WTC11 (cell line): ENCODE data around the gene TMEM115. TPM values are rescaled to one million over a fixed set of nuclear protein-coding genes. Genes with fewer than 3 reads are reported as not detected.

Experiments used
- ATAC-seq: fragments of 200-7000 bp; cut with Tn5 transposase; 2 replicates; pipeline ENCODE4 v1.10.0; 2021; ENCODE audit warnings: mild to moderate bottlenecking, moderate library complexity
- CTCF ChIA-PET: fragments of 300-600 bp; sonication (Branson Sonifier 250); formaldehyde crosslinking; loops from one replicate; lab custom pipeline; 2021; ENCODE audit warnings: antibody characterized with exemption; lab: Charles Lee
- POLR2A ChIA-PET: fragments of 350-600 bp; sonication (Branson Sonifier 250); formaldehyde crosslinking; loops from one replicate; lab custom pipeline; 2021; ENCODE audit warnings: antibody characterized with exemption; lab: Charles Lee
- DNase-seq: peaks from one replicate; pipeline ENCODE4 v3.0.0; 2021; ENCODE audit warnings: low spot score
- H3K27ac Mint-ChIP-seq: 2 replicates; pipeline ENCODE4 v1.8.0; 2021; ENCODE audit warnings: mixed read lengths
- H3K27me3 Mint-ChIP-seq: 2 replicates; pipeline ENCODE4 v1.8.0; 2021; ENCODE audit warnings: low read depth, mild to moderate bottlenecking, moderate library complexity, mixed read lengths
- H3K36me3 Mint-ChIP-seq: 2 replicates; pipeline ENCODE4 v1.8.0; 2021; ENCODE audit warnings: mixed read lengths
- H3K4me1 Mint-ChIP-seq: 2 replicates; pipeline ENCODE4 v1.8.0; 2022; ENCODE audit warnings: mixed read lengths
- H3K4me3 Mint-ChIP-seq: 2 replicates; pipeline ENCODE4 v1.8.0; 2021; ENCODE audit warnings: mild to moderate bottlenecking, moderate library complexity, mixed read lengths
- H3K9me3 Mint-ChIP-seq: 2 replicates; pipeline ENCODE4 v1.8.0; 2021; ENCODE audit warnings: mixed read lengths
- ARID4B ChIP-seq: sonication (generic); formaldehyde crosslinking; IDR thresholded peaks from 2 replicates; pipeline ENCODE4 v1.8.0; 2023; ENCODE audit warnings: missing genetic modification reagents, mild to moderate bottlenecking, borderline replicate concordance
- CREB1 ChIP-seq: sonication (generic); formaldehyde crosslinking; IDR thresholded peaks from 2 replicates; pipeline ENCODE4 v1.8.0; 2023; ENCODE audit warnings: mild to moderate bottlenecking, missing genetic modification reagents
- ESRRA ChIP-seq: sonication (generic); formaldehyde crosslinking; IDR thresholded peaks from 2 replicates; pipeline ENCODE4 v1.8.1; 2022; ENCODE audit warnings: mild to moderate bottlenecking, missing genetic modification reagents, borderline replicate concordance
- FOXJ3 ChIP-seq: sonication (generic); formaldehyde crosslinking; IDR thresholded peaks from 2 replicates; pipeline ENCODE4 v1.9.0; 2021; ENCODE audit warnings: missing genetic modification reagents, mild to moderate bottlenecking, borderline replicate concordance
- MAX ChIP-seq: sonication (generic); formaldehyde crosslinking; IDR thresholded peaks from 2 replicates; pipeline ENCODE4 v1.8.0; 2022; ENCODE audit warnings: mild to moderate bottlenecking, missing genetic modification reagents
- MYBL2 ChIP-seq: sonication (generic); formaldehyde crosslinking; IDR thresholded peaks from 2 replicates; pipeline ENCODE4 v1.8.1; 2023; ENCODE audit warnings: mild to moderate bottlenecking, moderate library complexity, missing genetic modification reagents
- NFE2L1 ChIP-seq: sonication (generic); formaldehyde crosslinking; IDR thresholded peaks from 2 replicates; pipeline ENCODE4 v1.8.1; 2023; ENCODE audit warnings: missing genetic modification reagents
- NFYB ChIP-seq: sonication (generic); formaldehyde crosslinking; conservative IDR thresholded peaks from 2 replicates; pipeline ENCODE4 v1.8.0; 2022; ENCODE audit warnings: low read depth, missing genetic modification reagents
- NR1H2 ChIP-seq: sonication (generic); formaldehyde crosslinking; IDR thresholded peaks from 2 replicates; pipeline ENCODE4 v1.9.0; 2021; ENCODE audit warnings: mild to moderate bottlenecking, moderate library complexity, missing genetic modification reagents
- RORB ChIP-seq: fragments of 250-450 bp; sonication (Bioruptor Pico); IDR thresholded peaks from 2 replicates; pipeline ENCODE4 v1.9.0; 2021; ENCODE audit warnings: mild to moderate bottlenecking
- STAT6 ChIP-seq: sonication (generic); formaldehyde crosslinking; conservative IDR thresholded peaks from 2 replicates; pipeline ENCODE4 v1.8.1; 2023; ENCODE audit warnings: mild to moderate bottlenecking, low read depth, missing genetic modification reagents, moderate library complexity
- ZBTB43 ChIP-seq: sonication (generic); formaldehyde crosslinking; IDR thresholded peaks from 2 replicates; pipeline ENCODE4 v1.8.1; 2023; ENCODE audit warnings: mild to moderate bottlenecking, missing genetic modification reagents
- ZNF121 ChIP-seq: sonication (generic); formaldehyde crosslinking; IDR thresholded peaks from 2 replicates; pipeline ENCODE4 v1.8.0; 2023; ENCODE audit warnings: missing genetic modification reagents
- ZNF281 ChIP-seq: sonication (generic); formaldehyde crosslinking; IDR thresholded peaks from 2 replicates; pipeline ENCODE4 v1.8.0; 2023; ENCODE audit warnings: mild to moderate bottlenecking, missing genetic modification reagents
- ZNF425 ChIP-seq: fragments of 250-450 bp; sonication (Bioruptor Pico); conservative IDR thresholded peaks from 2 replicates; pipeline ENCODE4 v1.9.0; 2021; ENCODE audit warnings: mild to moderate bottlenecking
- ZNF512 ChIP-seq: sonication (generic); formaldehyde crosslinking; IDR thresholded peaks from 2 replicates; pipeline ENCODE4 v1.8.1; 2022; ENCODE audit warnings: missing genetic modification reagents, borderline replicate concordance
- total RNA-seq: library from RNA; stranded (reverse); gene quantifications from 3 replicates; pipeline ENCODE4 v1.2.3, GENCODE V29; 2021

Gene TMEM115
- total RNA-seq, 1 experiment from 2014 or later = 30.0 TPM

- TF ChIP-seq ZNF281 (CRISPR knock-in tag) = no peak
Observed at GRCh38 chr3:50316657-50317242, 42.6 kb downstream of the TMEM115 start (continued).

GRCh38 chr3:50314816-50315215 lies 44.5 kb downstream of the TMEM115 start:
- Mint-ChIP-seq H3K27me3 (peaks cover 3% of the 10 kb centered on the region; the same call in 1 of the 2 replicates), H3K9me3 (peaks cover 8% of the 10 kb centered on the region), H3K4me3 (no peak overlapping the region), H3K36me3 (peaks cover 47% of the 10 kb centered on the region), H3K27ac (no peak overlapping the region), H3K4me1 (peaks cover 10% of the 10 kb centered on the region)
- ChIA-PET CTCF (interaction anchor here (1.0 to 1.4 kb wide), 4 partner anchors 12 to 22 kb away, joined by 3 to 6 read pairs (median 4); partner anchors contain the start of genes HYAL1, HYAL3 and NAA80), POLR2A (interaction anchor here (1.0 kb wide), 1 partner anchor 23 kb away, joined by 3 read pairs; no protein-coding TSS in a partner anchor)
- DNase-seq = no peak
- no peak for ATAC-seq
- TF ChIP-seq NFE2L1 (no peak), ZNF512 (CRISPR knock-in tag) (no peak), NFYB (CRISPR knock-in tag) (no peak), ZNF121 (CRISPR knock-in tag) (no peak), RORB (CRISPR knock-in tag) (no peak), ZNF425 (CRISPR knock-in tag) (no peak), ESRRA (CRISPR knock-in tag) (no peak), MYBL2 (CRISPR knock-in tag) (no peak), MAX (no peak), CREB1 (no peak), NR1H2 (CRISPR knock-in tag) (no peak), ZBTB43 (CRISPR knock-in tag) (no peak), ARID4B (CRISPR knock-in tag) (no peak), FOXJ3 (CRISPR knock-in tag) (no peak), STAT6 (CRISPR knock-in tag) (no peak)
